Panc1 (cell line): ENCODE results near the gene ATXN7L1. TPM values are rescaled to one million over a fixed set of nuclear protein-coding genes. Genes with fewer than 3 reads are reported as not detected.

Experiments used
- ATAC-seq: fragments of 200-7000 bp; cut with Tn5 transposase; 2 replicates; pipeline ENCODE4 v1.9.1; 2020; ENCODE audit warnings: mild to moderate bottlenecking, moderate library complexity
- Bru-seq: library from RNA; stranded (reverse); fragments of 400-500 nt; gene quantifications from one replicate; lab custom pipeline; 2021; lab: Mats Ljungman, UMichigan
- BruChase-seq, 2 experiments: library from RNA; stranded (reverse); fragments of 400-500 nt; gene quantifications; one replicate each; lab custom pipeline; 2021; lab: Mats Ljungman, UMichigan
- BruUV-seq: library from RNA; stranded (reverse); fragments of 400-500 nt; replicated peaks from 2 replicates; lab custom pipeline; 2021; lab: Mats Ljungman, UMichigan
- CTCF ChIA-PET: fragments of 300-600 bp; sonication (Branson Sonifier 250); formaldehyde crosslinking; loops from one replicate; lab custom pipeline; 2022; ENCODE audit warnings: antibody characterized with exemption; lab: Charles Lee
- POLR2A ChIA-PET: fragments of 300-600 bp; sonication (Branson Sonifier 250); formaldehyde crosslinking; loops from one replicate; lab custom pipeline; 2022; ENCODE audit warnings: antibody characterized with exemption; lab: Charles Lee
- DNase-seq: peaks from one replicate; pipeline ENCODE4 v3.0.0-alpha.2; 2010; ENCODE audit warnings: low read depth, low spot score
- H3K27ac ChIP-seq: 2 replicates; pipeline ENCODE4 v1.5.1; 2011; ENCODE audit warnings: mild to moderate bottlenecking, low read length, inconsistent platforms
- H3K27me3 ChIP-seq: fragments of 200-500 bp; sonication (Bioruptor generic); 2 replicates; pipeline ENCODE4 v1.6.0; 2014; ENCODE audit warnings: low read length, inconsistent platforms; ENCODE audit not compliant: control insufficient read depth, insufficient read depth
- H3K36me3 ChIP-seq: fragments of 200-500 bp; sonication (Bioruptor generic); 2 replicates; pipeline ENCODE4 v1.5.1; 2014; ENCODE audit warnings: inconsistent platforms, mild to moderate bottlenecking, low read length, moderate library complexity; ENCODE audit not compliant: control insufficient read depth, insufficient read depth
- H3K4me1 ChIP-seq: 2 replicates; pipeline ENCODE4 v1.5.1; 2011; ENCODE audit warnings: inconsistent platforms, mild to moderate bottlenecking, low read length, moderate library complexity; ENCODE audit not compliant: control insufficient read depth, insufficient read depth
- H3K4me3 ChIP-seq, 2 experiments: 2 replicates each; pipeline ENCODE4 v1.5.1; 2011 to 2012; ENCODE audit warnings: low read depth in 2 of 2, low read length in 2 of 2, mild to moderate bottlenecking in 2 of 2, inconsistent platforms in 1 of 2, moderate library complexity in 1 of 2
- H3K9me3 ChIP-seq: fragments of 200-500 bp; sonication (Bioruptor generic); 2 replicates; pipeline ENCODE4 v1.5.1; 2014; ENCODE audit warnings: low read depth, mild to moderate bottlenecking, inconsistent platforms, low read length, moderate library complexity; ENCODE audit not compliant: control insufficient read depth, insufficient read depth
- POLR2AphosphoS5 ChIP-seq: IDR thresholded peaks from 2 replicates; pipeline ENCODE4 v1.6.1; 2012; ENCODE audit warnings: mild to moderate bottlenecking, low read depth, low read length, moderate library complexity
- REST ChIP-seq, 2 experiments: IDR thresholded peaks; 2 replicates each; pipeline ENCODE4 v1.6.1; 2011 to 2012; ENCODE audit warnings: low read depth in 2 of 2, control low read depth in 1 of 2, low read length in 1 of 2, mild to moderate bottlenecking in 1 of 2, moderate library complexity in 1 of 2; ENCODE audit not compliant: insufficient read depth in 1 of 2
- SIN3A ChIP-seq: IDR thresholded peaks from 2 replicates; pipeline ENCODE4 v1.6.1; 2012; ENCODE audit warnings: low read depth, mild to moderate bottlenecking, low read length, moderate library complexity, borderline replicate concordance; ENCODE audit not compliant: insufficient read depth
- TCF7L2 ChIP-seq: IDR thresholded peaks from 2 replicates; pipeline ENCODE4 v1.6.1; 2011; ENCODE audit warnings: mild to moderate bottlenecking, low read depth, low read length, inconsistent platforms
- in situ Hi-C: cut with HindIII; loops from 2 replicates; pipeline ENCODE4 v1.10.0; 2016; ENCODE audit warnings: low sequenced_read_pairs, low pct_unique_long_range_greater_than_20kb
- intact Hi-C: fragments of 100-400 bp; cut with micrococcal nuclease; formaldehyde crosslinking; loops from one replicate; pipeline ENCODE4 v1.10.0; 2022; ENCODE audit not compliant: unreplicated experiment
- long read RNA-seq: library from polyadenylated mRNA; unstranded; transcript quantifications from one replicate; pipeline ENCODE4 v2.0.0, GENCODE V29; 2021; ENCODE audit not compliant: unreplicated experiment
- polyA plus RNA-seq: library from polyadenylated mRNA; unstranded; fragments of >200 nt; gene quantifications from one replicate; pipeline ENCODE4 v1.2.1, GENCODE V29; 2012; ENCODE audit warnings: missing spikeins; ENCODE audit not compliant: insufficient read length
- total RNA-seq: library from RNA; stranded (reverse); gene quantifications from one replicate; pipeline ENCODE4 v1.2.1, GENCODE V29; 2021; ENCODE audit not compliant: unreplicated experiment
- TF ChIP-seq, protein P1 (sequence below): fragments of 450-650 bp; IDR thresholded peaks from 2 replicates; pipeline ENCODE4 v1.5.1; 2017; ENCODE audit warnings: mild to moderate bottlenecking

ATXN7L1 gene, protein sequence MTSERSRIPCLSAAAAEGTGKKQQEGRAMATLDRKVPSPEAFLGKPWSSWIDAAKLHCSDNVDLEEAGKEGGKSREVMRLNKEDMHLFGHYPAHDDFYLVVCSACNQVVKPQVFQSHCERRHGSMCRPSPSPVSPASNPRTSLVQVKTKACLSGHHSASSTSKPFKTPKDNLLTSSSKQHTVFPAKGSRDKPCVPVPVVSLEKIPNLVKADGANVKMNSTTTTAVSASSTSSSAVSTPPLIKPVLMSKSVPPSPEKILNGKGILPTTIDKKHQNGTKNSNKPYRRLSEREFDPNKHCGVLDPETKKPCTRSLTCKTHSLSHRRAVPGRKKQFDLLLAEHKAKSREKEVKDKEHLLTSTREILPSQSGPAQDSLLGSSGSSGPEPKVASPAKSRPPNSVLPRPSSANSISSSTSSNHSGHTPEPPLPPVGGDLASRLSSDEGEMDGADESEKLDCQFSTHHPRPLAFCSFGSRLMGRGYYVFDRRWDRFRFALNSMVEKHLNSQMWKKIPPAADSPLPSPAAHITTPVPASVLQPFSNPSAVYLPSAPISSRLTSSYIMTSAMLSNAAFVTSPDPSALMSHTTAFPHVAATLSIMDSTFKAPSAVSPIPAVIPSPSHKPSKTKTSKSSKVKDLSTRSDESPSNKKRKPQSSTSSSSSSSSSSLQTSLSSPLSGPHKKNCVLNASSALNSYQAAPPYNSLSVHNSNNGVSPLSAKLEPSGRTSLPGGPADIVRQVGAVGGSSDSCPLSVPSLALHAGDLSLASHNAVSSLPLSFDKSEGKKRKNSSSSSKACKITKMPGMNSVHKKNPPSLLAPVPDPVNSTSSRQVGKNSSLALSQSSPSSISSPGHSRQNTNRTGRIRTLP
- 10.8 TPM for total RNA-seq
- 3.9 TPM for polyA plus RNA-seq
- Bru-seq, nascent RNA, result percentile 66 among the genes with signal in this experiment
- BruChase-seq, experiment 1, labeled RNA remaining after a 2-hour chase, result percentile 62 among the genes with signal in this experiment
- BruChase-seq, experiment 2, labeled RNA remaining after a 6-hour chase, result percentile 61 among the genes with signal in this experiment
- long read RNA-seq, partial matches to known transcripts, result 2 of 9 reads
- long read RNA-seq, other reads (novel, unspliced or antisense), result 5 of 9 reads

DNA sequence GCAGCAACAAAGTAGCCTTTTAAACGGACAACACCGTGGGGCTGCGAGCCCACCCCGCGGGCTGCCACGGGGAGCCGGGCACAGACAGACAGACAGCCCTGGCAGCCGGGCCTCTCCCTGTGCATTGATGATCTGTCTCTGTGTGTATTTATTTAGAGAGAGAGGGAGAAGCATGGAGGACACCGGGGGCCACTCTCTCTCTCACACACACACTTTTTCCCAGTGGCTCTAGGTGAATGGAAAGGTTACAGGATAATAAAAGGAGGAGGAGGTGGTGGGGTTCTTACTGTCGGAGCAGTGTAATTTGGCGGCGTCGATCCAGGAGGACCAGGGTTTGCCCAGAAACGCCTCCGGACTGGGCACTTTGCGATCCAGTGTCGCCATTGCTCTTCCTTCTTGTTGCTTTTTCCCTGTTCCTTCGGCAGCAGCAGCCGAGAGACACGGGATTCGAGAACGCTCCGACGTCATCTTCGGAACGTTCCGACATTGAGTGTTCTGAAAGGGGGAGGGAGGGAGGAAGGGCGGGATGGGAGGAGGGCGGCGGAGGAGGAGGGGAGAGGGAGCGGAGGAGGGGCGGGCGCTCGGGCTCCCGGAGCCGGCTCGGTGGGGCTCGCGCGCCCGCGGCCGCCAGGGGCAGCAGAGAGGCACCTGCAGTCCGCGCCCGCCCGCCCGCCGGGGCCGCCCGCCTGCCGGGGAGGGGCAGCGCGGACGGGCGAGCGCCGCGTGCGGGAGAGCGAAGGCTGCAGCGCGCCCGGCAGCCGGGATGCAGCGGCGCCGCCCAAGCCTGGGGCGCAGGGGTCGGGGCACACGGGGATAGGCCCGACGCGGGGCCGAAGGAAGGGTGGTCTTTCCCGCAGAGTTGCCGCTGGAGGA lies at the start of gene ATXN7L1:
Gene ATXN7L1, minus strand, starts transcription at position 509 of the 873 bp plus-strand sequence. Its CDS starts 41 bp downstream, at position 468.
- CTCF ChIA-PET, result interaction anchor here (1.0 to 1.2 kb wide), 2 partner anchors 12 to 115 kb away, joined by 3 to 4 read pairs; no protein-coding TSS in a partner anchor

More for the DNA sequence above, at the start of gene ATXN7L1:
- POLR2A ChIA-PET, result interaction anchor here (0.6 kb wide), 1 partner anchor 160 kb away, joined by 6 read pairs; no protein-coding TSS in a partner anchor
- ATAC-seq (peak; percentile 92), DNase-seq (peak; percentile 88)
- Histone ChIP-seq H3K9me3 (no peaks in the 10 kb centered on the region), H3K27me3 (no peaks in the 10 kb centered on the region), H3K4me1 (peaks cover 27% of the 10 kb centered on the region), H3K36me3 (peaks cover 4% of the 10 kb centered on the region; the same call in 1 of the 2 replicates), H3K27ac (peak within 1 kb of the TSS; percentile 91), H3K4me3 (peak within 1 kb of the TSS; percentile 88 to 98)
- TF ChIP-seq, protein P1, sequence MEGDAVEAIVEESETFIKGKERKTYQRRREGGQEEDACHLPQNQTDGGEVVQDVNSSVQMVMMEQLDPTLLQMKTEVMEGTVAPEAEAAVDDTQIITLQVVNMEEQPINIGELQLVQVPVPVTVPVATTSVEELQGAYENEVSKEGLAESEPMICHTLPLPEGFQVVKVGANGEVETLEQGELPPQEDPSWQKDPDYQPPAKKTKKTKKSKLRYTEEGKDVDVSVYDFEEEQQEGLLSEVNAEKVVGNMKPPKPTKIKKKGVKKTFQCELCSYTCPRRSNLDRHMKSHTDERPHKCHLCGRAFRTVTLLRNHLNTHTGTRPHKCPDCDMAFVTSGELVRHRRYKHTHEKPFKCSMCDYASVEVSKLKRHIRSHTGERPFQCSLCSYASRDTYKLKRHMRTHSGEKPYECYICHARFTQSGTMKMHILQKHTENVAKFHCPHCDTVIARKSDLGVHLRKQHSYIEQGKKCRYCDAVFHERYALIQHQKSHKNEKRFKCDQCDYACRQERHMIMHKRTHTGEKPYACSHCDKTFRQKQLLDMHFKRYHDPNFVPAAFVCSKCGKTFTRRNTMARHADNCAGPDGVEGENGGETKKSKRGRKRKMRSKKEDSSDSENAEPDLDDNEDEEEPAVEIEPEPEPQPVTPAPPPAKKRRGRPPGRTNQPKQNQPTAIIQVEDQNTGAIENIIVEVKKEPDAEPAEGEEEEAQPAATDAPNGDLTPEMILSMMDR, result peak; percentile 98
- TF ChIP-seq POLR2AphosphoS5 (peak; percentile 81), SIN3A (no peak), REST (IDR thresholded peaks at IDR 0.05; ENCODE audit: insufficient read depth in 1 of 2, low read depth in 2 of 2, low read length in 1 of 2) (no peak), TCF7L2 (no peak)
- no TSS peak for BruUV-seq
- intact Hi-C loops (loop anchor here (5.0 to 10.0 kb wide), 4 partner anchors 112 to 222 kb away; no protein-coding TSS in a partner anchor), in situ Hi-C loops (no loop called here)
